ENCODE results near the gene ZNF496. TPM values are rescaled to one million over a fixed set of nuclear protein-coding genes. Genes with fewer than 3 reads are reported as not detected.
"Not testable (repeated sequence)": the region's sequence is repeated elsewhere in the genome, so short reads cannot be mapped to it uniquely, and the experiment has no call there.

ZNF496 gene
- total RNA-seq, 1 experiment from 2014 or later, result 66.5 TPM

DNA sequence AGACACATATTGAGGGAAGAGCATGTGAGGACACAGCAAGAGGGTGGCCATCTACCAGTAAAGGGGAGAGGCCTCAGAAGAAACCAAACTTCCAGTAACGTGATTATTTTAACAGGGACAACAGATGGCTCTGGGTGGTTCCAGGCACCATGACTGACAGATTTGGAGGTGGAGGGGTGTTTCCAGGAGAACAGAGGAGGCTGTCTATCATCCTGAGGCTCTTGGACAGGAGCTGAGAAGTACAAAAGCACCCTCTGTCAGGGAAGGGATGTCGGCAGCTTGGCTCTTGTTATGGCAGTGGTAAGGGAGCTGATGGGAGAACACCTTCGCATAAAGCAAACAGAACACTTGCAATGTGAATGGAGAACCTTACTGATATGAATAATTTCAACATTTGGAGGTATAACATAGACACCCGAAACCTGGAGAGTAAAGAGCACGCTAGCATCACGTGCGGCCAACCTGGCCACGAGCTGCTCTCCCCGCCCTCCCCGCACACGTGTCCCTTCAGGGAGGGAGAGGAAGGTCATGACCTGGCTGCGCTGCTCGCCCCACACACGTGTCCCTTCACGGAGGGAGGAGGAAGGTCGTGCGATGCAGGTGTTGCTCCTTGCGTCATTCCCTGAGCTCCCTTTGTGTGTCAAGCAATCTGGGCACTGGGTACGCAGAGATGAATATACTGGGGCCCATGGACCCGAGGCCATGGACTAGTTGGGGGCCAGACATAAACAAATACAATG is 46.8 kb upstream of the ZNF496 start:
- H3K4me1 ChIP-seq (ENCODE audit: insufficient read depth, low read length), result peaks cover 4% of the 10 kb centered on the region; the same call in 1 of the 2 replicates
- peak overlapping the region; percentile 47 for H3K18ac ChIP-seq (ENCODE audit: insufficient read length, low read depth, low read length)
- no peak overlapping the region for H3K56ac ChIP-seq (ENCODE audit: insufficient read length, low read depth, low read length)
- peak overlapping the region; percentile 59 for H2BK12ac ChIP-seq (ENCODE audit: insufficient read length, low read depth, low read length)
- peaks cover 7 to 19% (median 16%) of the 10 kb centered on the region in 3 experiments for H3K36me3 Mint-ChIP-seq (ENCODE audit: insufficient read depth in 1 of 3, low read depth in 3 of 3)
- no peak overlapping the region for H2AFZ ChIP-seq (ENCODE audit: low read length)
- no peak for DNase-seq
- no peaks in the 10 kb centered on the region for H3K27me3 Mint-ChIP-seq (ENCODE audit: low read depth)
- WGBS (ENCODE audit: extremely low coverage, insufficient read length, low lambda C conversion rate), result no CpG with 5 or more reads among the region's 20 CpGs
- peaks cover 51 to 54% of the 10 kb centered on the region in 2 experiments for H3K4me1 Mint-ChIP-seq
- H4K20me1 ChIP-seq (ENCODE audit: control insufficient read depth, insufficient read depth, insufficient read length), result no peaks in the 10 kb centered on the region
- H3K23ac ChIP-seq (ENCODE audit: insufficient read length, low read depth, low read length), result no peak overlapping the region
- H3T11ph ChIP-seq (ENCODE audit: low read length), result no peak overlapping the region
- no peaks in the 10 kb centered on the region for H3K79me2 ChIP-seq (ENCODE audit: insufficient read depth, low read length)
- H3K27me3 ChIP-seq (ENCODE audit: insufficient read depth, low read length), result no peaks in the 10 kb centered on the region
- TF ChIP-seq, protein P1, sequence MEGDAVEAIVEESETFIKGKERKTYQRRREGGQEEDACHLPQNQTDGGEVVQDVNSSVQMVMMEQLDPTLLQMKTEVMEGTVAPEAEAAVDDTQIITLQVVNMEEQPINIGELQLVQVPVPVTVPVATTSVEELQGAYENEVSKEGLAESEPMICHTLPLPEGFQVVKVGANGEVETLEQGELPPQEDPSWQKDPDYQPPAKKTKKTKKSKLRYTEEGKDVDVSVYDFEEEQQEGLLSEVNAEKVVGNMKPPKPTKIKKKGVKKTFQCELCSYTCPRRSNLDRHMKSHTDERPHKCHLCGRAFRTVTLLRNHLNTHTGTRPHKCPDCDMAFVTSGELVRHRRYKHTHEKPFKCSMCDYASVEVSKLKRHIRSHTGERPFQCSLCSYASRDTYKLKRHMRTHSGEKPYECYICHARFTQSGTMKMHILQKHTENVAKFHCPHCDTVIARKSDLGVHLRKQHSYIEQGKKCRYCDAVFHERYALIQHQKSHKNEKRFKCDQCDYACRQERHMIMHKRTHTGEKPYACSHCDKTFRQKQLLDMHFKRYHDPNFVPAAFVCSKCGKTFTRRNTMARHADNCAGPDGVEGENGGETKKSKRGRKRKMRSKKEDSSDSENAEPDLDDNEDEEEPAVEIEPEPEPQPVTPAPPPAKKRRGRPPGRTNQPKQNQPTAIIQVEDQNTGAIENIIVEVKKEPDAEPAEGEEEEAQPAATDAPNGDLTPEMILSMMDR (conservative IDR thresholded peaks at IDR 0.05), result no peak
- no peak overlapping the region for H4K5ac ChIP-seq (ENCODE audit: insufficient read length, low read depth, low read length)
- no peak overlapping the region for H2BK20ac ChIP-seq (ENCODE audit: low read depth, low read length, poor library complexity, severe bottlenecking)
- peaks cover 13% of the 10 kb centered on the region for H3K23me2 ChIP-seq (ENCODE audit: insufficient read length, low read depth, low read length, poor library complexity, severe bottlenecking)
- H3K9me3 Mint-ChIP-seq, result peaks cover 13 to 16% of the 10 kb centered on the region in 2 experiments
- H3K9ac ChIP-seq (ENCODE audit: extremely low read depth, insufficient read length, low read length), result no peak overlapping the region
- no peak overlapping the region for H2BK120ac ChIP-seq (ENCODE audit: low read depth, low read length, poor library complexity, severe bottlenecking)
- no peak overlapping the region; a peak in 1 of 5 replicates for H3K4me3 Mint-ChIP-seq
- no peak overlapping the region for H3K4me2 ChIP-seq (ENCODE audit: insufficient read depth, insufficient read length, low read length)
- H3K9me3 ChIP-seq (ENCODE audit: control insufficient read depth, low read depth, low read length), result no peaks in the 10 kb centered on the region
- no peaks in the 10 kb centered on the region for H3K79me1 ChIP-seq (ENCODE audit: insufficient read depth, low read depth, low read length, poor library complexity, severe bottlenecking)
- no peak overlapping the region for H3K14ac ChIP-seq (ENCODE audit: insufficient read depth, low read length)
- H2BK5ac ChIP-seq (ENCODE audit: insufficient read length, low read length), result peak overlapping the region; percentile 76
- peak overlapping the region in 2 of 3 experiments; percentile 42 to 99; a peak in 4 of 7 replicates for H3K27ac Mint-ChIP-seq
- no peak overlapping the region for H3K27ac ChIP-seq (ENCODE audit: insufficient read length, low read depth, low read length)
- no peak overlapping the region for H3K4ac ChIP-seq (ENCODE audit: low read depth, low read length)
- H2BK15ac ChIP-seq (ENCODE audit: low read depth, low read length), result no peak overlapping the region
- H4K91ac ChIP-seq (ENCODE audit: insufficient read length, low read depth, low read length), result no peak overlapping the region
- H4K8ac ChIP-seq (replicated peaks; ENCODE audit: insufficient read length, low read depth, low read length), result no peak overlapping the region
- no peak overlapping the region for H2AK5ac ChIP-seq (ENCODE audit: insufficient read length, low read length)

- peak overlapping the region; percentile 91 for H3K4me2 ChIP-seq (ENCODE audit: insufficient read depth, insufficient read length, low read length)
- not testable (repeated sequence) for H3K79me2 ChIP-seq (ENCODE audit: insufficient read depth, low read length); H3K9me3 ChIP-seq (ENCODE audit: control insufficient read depth, low read depth, low read length); H3K27me3 Mint-ChIP-seq (ENCODE audit: low read depth); H3K79me1 ChIP-seq (ENCODE audit: insufficient read depth, low read depth, low read length, poor library complexity, severe bottlenecking); H2AFZ ChIP-seq (ENCODE audit: low read length); H3K23ac ChIP-seq (ENCODE audit: insufficient read length, low read depth, low read length); H3K9ac ChIP-seq (ENCODE audit: extremely low read depth, insufficient read length, low read length); H2BK5ac ChIP-seq (ENCODE audit: insufficient read length, low read length); H4K20me1 ChIP-seq (ENCODE audit: control insufficient read depth, insufficient read depth, insufficient read length); H3K56ac ChIP-seq (ENCODE audit: insufficient read length, low read depth, low read length); H2BK15ac ChIP-seq (ENCODE audit: low read depth, low read length); H3K27me3 ChIP-seq (ENCODE audit: insufficient read depth, low read length); H2AK5ac ChIP-seq (ENCODE audit: insufficient read length, low read length); H4K5ac ChIP-seq (ENCODE audit: insufficient read length, low read depth, low read length); H3K4me1 ChIP-seq (ENCODE audit: insufficient read depth, low read length); H4K91ac ChIP-seq (ENCODE audit: insufficient read length, low read depth, low read length); H3K18ac ChIP-seq (ENCODE audit: insufficient read length, low read depth, low read length); H3K4ac ChIP-seq (ENCODE audit: low read depth, low read length); H2BK20ac ChIP-seq (ENCODE audit: low read depth, low read length, poor library complexity, severe bottlenecking); H4K8ac ChIP-seq (replicated peaks; ENCODE audit: insufficient read length, low read depth, low read length); DNase-seq; H3T11ph ChIP-seq (ENCODE audit: low read length); H3K14ac ChIP-seq (ENCODE audit: insufficient read depth, low read length); H2BK12ac ChIP-seq (ENCODE audit: insufficient read length, low read depth, low read length)
- peak overlapping the region; percentile 97 for H3K27ac ChIP-seq (ENCODE audit: insufficient read length, low read depth, low read length)
- peaks cover 12 to 15% of the 10 kb centered on the region in 2 experiments for H3K9me3 Mint-ChIP-seq
- WGBS (ENCODE audit: extremely low coverage, insufficient read length, low lambda C conversion rate), result no CpG with 5 or more reads among the region's 7 CpGs
- H3K4me3 Mint-ChIP-seq, result peak overlapping the region; percentile 73 to 84
- peaks cover 7 to 18% (median 15%) of the 10 kb centered on the region in 3 experiments for H3K36me3 Mint-ChIP-seq (ENCODE audit: insufficient read depth in 1 of 3, low read depth in 3 of 3)
- H2BK120ac ChIP-seq (ENCODE audit: low read depth, low read length, poor library complexity, severe bottlenecking), result peak overlapping the region; percentile 96
- H3K23me2 ChIP-seq (ENCODE audit: insufficient read length, low read depth, low read length, poor library complexity, severe bottlenecking), result peaks cover 13% of the 10 kb centered on the region
- peak overlapping the region; percentile 99; a peak in 6 of 7 replicates for H3K27ac Mint-ChIP-seq
- H3K4me1 Mint-ChIP-seq, result peaks cover 48 to 52% of the 10 kb centered on the region in 2 experiments
Measured at GRCh38 chr1:247377656-247378055, 46.0 kb upstream of the ZNF496 start.

All from H9 (cell line).